Neural progenitor cell (in vitro differentiated cells): Measurements from ENCODE around the gene GBGT1.

Source experiments
- EZH2 ChIP-seq: fragments of 200-600 bp; sonication (generic); IDR thresholded peaks from 2 replicates; pipeline ENCODE4 v1.6.1; 2017; ENCODE audit warnings: antibody characterized with exemption, mild to moderate bottlenecking, moderate library complexity
- EZH2phosphoT487 ChIP-seq: fragments of 200-600 bp; sonication (generic); IDR thresholded peaks from 2 replicates; pipeline ENCODE4 v1.6.1; 2017; ENCODE audit warnings: antibody characterized with exemption
- TF ChIP-seq, protein P1 (sequence below): fragments of 200-600 bp; sonication (generic); IDR thresholded peaks from 2 replicates; pipeline ENCODE4 v1.5.1; 2017; ENCODE audit warnings: antibody characterized with exemption, mild to moderate bottlenecking

DNA sequence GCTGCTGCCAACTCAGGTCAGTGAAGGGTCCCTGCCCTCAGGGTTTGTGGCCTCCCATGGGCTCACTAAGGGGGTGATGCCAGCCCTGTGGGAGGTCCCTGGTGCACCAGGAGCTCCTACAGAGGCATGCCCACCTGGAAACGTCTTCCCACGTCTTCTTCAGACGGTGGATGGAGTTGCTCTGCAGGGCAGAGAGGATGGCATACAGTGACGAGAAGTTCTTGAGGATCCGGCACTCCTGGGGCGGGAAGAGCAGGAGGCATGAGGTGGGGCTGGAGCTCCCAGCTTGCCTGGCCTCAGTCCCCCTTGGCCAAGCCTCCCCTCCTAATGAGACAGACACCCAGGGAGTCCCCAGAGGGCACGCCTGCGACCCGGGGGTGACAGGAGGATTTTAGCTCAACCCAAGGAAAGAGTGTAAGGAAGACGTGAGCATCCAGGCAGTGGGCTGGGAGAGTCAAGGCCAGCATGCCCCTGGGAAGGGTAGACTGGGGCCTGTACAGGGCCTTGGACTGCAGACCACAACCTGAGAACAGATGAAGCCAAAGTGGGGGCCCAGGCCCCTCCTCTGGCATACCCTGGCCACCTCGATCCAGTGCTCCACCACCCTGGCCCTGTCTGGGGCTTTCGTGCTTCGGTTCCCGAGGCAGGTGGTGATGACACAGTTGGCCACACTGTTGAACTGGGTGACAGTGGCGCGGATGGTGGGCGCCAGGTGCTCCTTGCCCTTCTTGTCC, 57.0 kb downstream of the GBGT1 start:
- TF ChIP-seq, protein P1, sequence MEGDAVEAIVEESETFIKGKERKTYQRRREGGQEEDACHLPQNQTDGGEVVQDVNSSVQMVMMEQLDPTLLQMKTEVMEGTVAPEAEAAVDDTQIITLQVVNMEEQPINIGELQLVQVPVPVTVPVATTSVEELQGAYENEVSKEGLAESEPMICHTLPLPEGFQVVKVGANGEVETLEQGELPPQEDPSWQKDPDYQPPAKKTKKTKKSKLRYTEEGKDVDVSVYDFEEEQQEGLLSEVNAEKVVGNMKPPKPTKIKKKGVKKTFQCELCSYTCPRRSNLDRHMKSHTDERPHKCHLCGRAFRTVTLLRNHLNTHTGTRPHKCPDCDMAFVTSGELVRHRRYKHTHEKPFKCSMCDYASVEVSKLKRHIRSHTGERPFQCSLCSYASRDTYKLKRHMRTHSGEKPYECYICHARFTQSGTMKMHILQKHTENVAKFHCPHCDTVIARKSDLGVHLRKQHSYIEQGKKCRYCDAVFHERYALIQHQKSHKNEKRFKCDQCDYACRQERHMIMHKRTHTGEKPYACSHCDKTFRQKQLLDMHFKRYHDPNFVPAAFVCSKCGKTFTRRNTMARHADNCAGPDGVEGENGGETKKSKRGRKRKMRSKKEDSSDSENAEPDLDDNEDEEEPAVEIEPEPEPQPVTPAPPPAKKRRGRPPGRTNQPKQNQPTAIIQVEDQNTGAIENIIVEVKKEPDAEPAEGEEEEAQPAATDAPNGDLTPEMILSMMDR, result no peak
- TF ChIP-seq EZH2 (no peak), EZH2phosphoT487 (no peak)
